Activated CD4-positive, alpha-beta T cell treated with anti-CD3 and anti-CD28 coated beads for 36 hours (primary cell): ENCODE results near the gene NTRK3. TPM values are rescaled to one million over a fixed set of nuclear protein-coding genes. Genes with fewer than 3 reads are reported as not detected.
A peak's percentile ranks its signal among the peaks of the same experiment; 100 is the strongest.

Source experiments
- ATAC-seq: fragments of 200-7000 bp; cut with Tn5 transposase; one replicate; pipeline ENCODE4 v1.10.0; 2021; ENCODE audit warnings: mild to moderate bottlenecking, moderate library complexity
- CTCF ChIA-PET: fragments of 350-600 bp; sonication (Branson Sonifier 250); formaldehyde crosslinking; loops from one replicate; lab custom pipeline; 2021; ENCODE audit warnings: antibody characterized with exemption; lab: Charles Lee
- POLR2A ChIA-PET: fragments of 350-600 bp; sonication (Branson Sonifier 250); formaldehyde crosslinking; loops from one replicate; lab custom pipeline; 2021; ENCODE audit warnings: antibody characterized with exemption, inconsistent platforms; lab: Charles Lee
- DNase-seq: peaks from one replicate; pipeline ENCODE4 v3.0.0-alpha.2; 2020
- H3K27ac Mint-ChIP-seq: one replicate; pipeline ENCODE4 v1.8.0; 2021; ENCODE audit warnings: mixed read lengths
- H3K27me3 Mint-ChIP-seq: one replicate; pipeline ENCODE4 v1.8.0; 2021; ENCODE audit warnings: mixed read lengths
- H3K36me3 Mint-ChIP-seq: one replicate; pipeline ENCODE4 v1.8.0; 2021; ENCODE audit warnings: low read depth, mixed read lengths
- H3K4me1 Mint-ChIP-seq: one replicate; pipeline ENCODE4 v1.8.0; 2021; ENCODE audit warnings: mixed read lengths
- H3K4me3 Mint-ChIP-seq: one replicate; pipeline ENCODE4 v1.8.0; 2021; ENCODE audit warnings: mild to moderate bottlenecking, moderate library complexity, mixed read lengths
- H3K9me3 Mint-ChIP-seq: one replicate; pipeline ENCODE4 v1.8.0; 2021; ENCODE audit warnings: low read depth, mixed read lengths
- intact Hi-C, 2 experiments: fragments of 100-400 bp; cut with DNase I in 1 of 2; cut with micrococcal nuclease in 1 of 2; formaldehyde crosslinking; loops; one replicate each; pipeline versions ENCODE4 v1.14.2 to v1.15.1; 2022 to 2024; cut with DNase I, micrococcal nuclease
- total RNA-seq, 2 experiments: library from RNA; stranded (reverse); gene quantifications; one replicate each; pipeline ENCODE4 v1.2.3, GENCODE V29; 2021

The NTRK3 gene
- total RNA-seq, 2 experiments from 2014 or later = 0.78 to 0.88 TPM

DNA sequence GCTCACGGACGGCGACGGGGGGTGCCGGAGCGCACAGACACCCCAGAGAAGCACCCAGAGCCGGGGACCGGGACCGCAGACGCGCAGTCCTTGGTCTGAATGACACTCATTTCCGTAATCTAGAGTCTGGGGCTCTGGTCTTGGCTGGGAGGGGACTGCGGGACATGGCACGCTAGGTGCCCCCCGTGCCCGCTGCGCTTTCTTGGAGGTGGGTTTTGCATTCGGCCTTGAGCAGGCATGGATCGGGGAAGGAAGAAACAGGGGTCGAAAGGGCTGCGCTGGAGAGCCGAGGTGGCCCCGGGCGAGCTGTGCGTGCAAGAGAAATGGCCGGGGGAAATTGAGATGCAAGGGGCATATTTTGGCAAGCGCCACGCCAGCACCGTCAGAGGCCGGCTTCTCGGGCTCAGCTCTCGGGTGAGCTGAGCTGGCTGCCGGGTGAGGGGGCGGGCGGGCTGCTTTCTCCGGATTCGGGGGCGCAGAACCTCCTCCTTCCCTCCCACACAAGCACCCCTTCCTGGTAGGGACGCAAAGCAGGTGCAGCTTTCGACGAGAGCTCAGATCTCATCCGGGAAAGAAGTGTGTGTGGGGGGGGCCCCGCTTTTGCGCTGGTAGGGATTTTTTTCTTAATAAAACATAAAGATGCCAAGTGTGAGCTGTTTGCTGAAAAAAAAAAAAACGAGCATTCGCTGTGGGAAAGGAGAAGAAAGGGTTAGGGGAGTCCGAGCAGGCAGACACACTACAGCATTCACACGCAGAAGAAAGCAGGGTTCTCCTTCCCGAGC is 963 bp upstream of the NTRK3 start:
- Mint-ChIP-seq H3K4me1 (peaks cover 23% of the 10 kb centered on the region), H3K36me3 (no peaks in the 10 kb centered on the region), H3K4me3 (peak overlapping the region; percentile 64), H3K9me3 (no peaks in the 10 kb centered on the region), H3K27ac (peak overlapping the region; percentile 44), H3K27me3 (peaks cover 53% of the 10 kb centered on the region)
- DNase-seq (peak; percentile 60), ATAC-seq (peak; percentile 61)
- POLR2A ChIA-PET = no interaction called here
- intact Hi-C loops = loop anchor here (5.0 kb wide), 2 partner anchors 75 to 195 kb away; no protein-coding TSS in a partner anchor
- CTCF ChIA-PET = interaction anchor here (0.5 kb wide), 1 partner anchor 537 kb away, joined by 3 read pairs; no protein-coding TSS in a partner anchor

DNA sequence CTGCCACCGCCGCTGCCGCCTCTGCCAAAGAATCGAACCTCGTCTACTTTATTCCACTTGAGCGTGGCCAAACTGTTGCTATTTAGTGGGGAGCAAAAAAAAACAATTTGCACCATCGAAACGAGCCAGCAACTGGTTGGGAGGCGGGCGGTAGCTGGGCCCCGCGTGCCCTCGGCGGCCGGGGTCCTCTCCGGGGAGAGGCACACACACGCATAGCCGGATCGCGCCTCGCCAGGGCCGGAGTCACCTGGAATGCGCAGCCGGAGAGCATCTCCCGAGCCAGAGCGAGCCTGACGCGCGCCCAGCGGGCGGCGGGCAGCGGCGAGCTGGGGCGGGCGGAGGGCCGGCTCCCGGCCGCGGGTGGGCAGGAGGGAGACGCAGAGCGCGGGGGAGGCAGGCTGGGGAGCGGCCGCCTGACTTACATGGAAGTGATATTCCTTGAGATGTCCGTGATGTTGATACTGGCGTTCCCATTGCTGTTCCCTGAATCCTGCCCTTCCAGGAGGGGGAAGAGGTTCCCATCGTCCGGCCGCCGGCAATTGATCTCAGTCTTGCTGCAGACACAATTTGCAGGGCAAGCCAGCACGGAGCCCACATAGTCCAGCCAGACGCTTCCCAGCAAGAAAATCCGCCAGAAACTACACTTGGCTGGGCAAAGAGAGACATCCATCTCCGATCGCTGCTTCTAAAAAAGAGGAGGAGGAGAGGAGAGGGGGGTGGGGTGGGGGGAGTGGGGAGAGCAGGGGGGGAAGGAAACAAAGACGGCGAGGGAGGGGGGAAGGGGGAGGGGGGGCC is 858 bp downstream of the NTRK3 start:
- Mint-ChIP-seq H3K27ac (no peak overlapping the region), H3K9me3 (no peaks in the 10 kb centered on the region), H3K4me1 (peaks cover 23% of the 10 kb centered on the region), H3K36me3 (no peaks in the 10 kb centered on the region), H3K4me3 (peak overlapping the region; percentile 44), H3K27me3 (peaks cover 49% of the 10 kb centered on the region)
- ChIA-PET POLR2A (no interaction called here), CTCF (interaction anchor here (0.6 to 1.2 kb wide), 2 partner anchors 11 to 44 kb away, joined by 3 to 4 read pairs; no protein-coding TSS in a partner anchor)
- intact Hi-C loops = loop anchor here (5.0 kb wide), 2 partner anchors 77 to 197 kb away; no protein-coding TSS in a partner anchor
- DNase-seq = peak; percentile 22
- no peak for ATAC-seq

GRCh38 chr15:88255087-88255483 is 1.5 kb downstream of the NTRK3 start:
- intact Hi-C loops = loop anchor here (5.0 kb wide), 2 partner anchors 77 to 197 kb away; no protein-coding TSS in a partner anchor
- peaks cover 49% of the 10 kb centered on the region for H3K27me3 Mint-ChIP-seq

GRCh38 chr15:88252441-88252840 is 4.1 kb downstream of the NTRK3 start:
- Mint-ChIP-seq H3K4me3 (no peak overlapping the region), H3K4me1 (peaks cover 17% of the 10 kb centered on the region), H3K27me3 (peaks cover 34% of the 10 kb centered on the region), H3K36me3 (no peaks in the 10 kb centered on the region), H3K27ac (no peak overlapping the region), H3K9me3 (no peaks in the 10 kb centered on the region)
- POLR2A ChIA-PET = no interaction called here
- DNase-seq (no peak), ATAC-seq (no peak)
- intact Hi-C loops = no loop called here
- CTCF ChIA-PET = interaction anchor here (2.8 kb wide), 1 partner anchor 8 kb away, joined by 14 read pairs; no protein-coding TSS in a partner anchor

More at GRCh38 chr15:88255087-88255483, 1.5 kb downstream of the NTRK3 start:
- H3K36me3 Mint-ChIP-seq = no peaks in the 10 kb centered on the region
- H3K4me3 Mint-ChIP-seq = peak overlapping the region; percentile 30
- CTCF ChIA-PET = interaction anchor here (0.6 to 1.2 kb wide), 2 partner anchors 11 to 45 kb away, joined by 3 to 4 read pairs; no protein-coding TSS in a partner anchor
- DNase-seq (peak; percentile 30), ATAC-seq (no peak)
- POLR2A ChIA-PET = no interaction called here
- no peaks in the 10 kb centered on the region for H3K9me3 Mint-ChIP-seq
- no peak overlapping the region for H3K27ac Mint-ChIP-seq
- peaks cover 23% of the 10 kb centered on the region for H3K4me1 Mint-ChIP-seq

- ChIA-PET CTCF (interaction anchor here (0.6 to 9.3 kb wide), 4 partner anchors 10 to 605 kb away, joined by 3 to 94 read pairs (median 4); no protein-coding TSS in a partner anchor), POLR2A (interaction anchor here (0.6 kb wide), 1 partner anchor 1955 kb away, joined by 5 read pairs; no protein-coding TSS in a partner anchor)
Observed at GRCh38 chr15:88250826-88251225, 5.7 kb downstream of the NTRK3 start.

DNA sequence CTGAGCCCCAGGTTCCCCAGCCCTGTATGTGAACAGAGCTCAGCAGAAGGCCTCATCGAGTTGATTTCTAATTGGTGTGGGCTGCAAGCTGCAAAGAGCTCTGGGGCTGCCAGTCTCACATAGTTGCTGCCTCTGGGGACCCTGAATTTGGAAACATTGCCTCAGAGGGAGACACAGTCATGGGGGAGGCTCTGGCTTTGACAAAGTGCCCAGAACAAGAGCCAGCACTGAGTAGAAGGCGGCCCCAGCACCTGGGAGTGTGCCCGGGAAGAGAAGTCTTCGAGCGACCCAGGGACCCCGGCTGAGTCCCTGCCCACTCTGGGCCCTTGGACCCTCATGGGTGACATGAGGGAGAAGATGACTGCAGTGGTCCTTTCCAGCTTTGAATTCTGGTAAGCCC is 7.3 kb downstream of the NTRK3 start:
- ATAC-seq (no peak), DNase-seq (no peak)
- Mint-ChIP-seq H3K4me3 (no peak overlapping the region), H3K4me1 (peaks cover 5% of the 10 kb centered on the region), H3K9me3 (no peaks in the 10 kb centered on the region), H3K27ac (no peak overlapping the region), H3K27me3 (peaks cover 15% of the 10 kb centered on the region), H3K36me3 (no peaks in the 10 kb centered on the region)
- ChIA-PET CTCF (interaction anchor here (1.3 to 9.3 kb wide), 5 partner anchors 8 to 203 kb away, joined by 5 to 94 read pairs (median 9); no protein-coding TSS in a partner anchor), POLR2A (no interaction called here)
- intact Hi-C loops = loop anchor here in 1 of 2 experiments (10.0 kb wide), 1 partner anchor 1334 kb away; no protein-coding TSS in a partner anchor

More at GRCh38 chr15:88250826-88251225, 5.7 kb downstream of the NTRK3 start:
- DNase-seq (no peak), ATAC-seq (no peak)
- Mint-ChIP-seq H3K4me1 (peaks cover 13% of the 10 kb centered on the region), H3K4me3 (no peak overlapping the region), H3K27ac (no peak overlapping the region), H3K9me3 (no peaks in the 10 kb centered on the region), H3K36me3 (no peaks in the 10 kb centered on the region), H3K27me3 (peaks cover 28% of the 10 kb centered on the region)
- intact Hi-C loops = no loop called here

GRCh38 chr15:88247914-88248313 is 8.6 kb downstream of the NTRK3 start:
- CTCF ChIA-PET = interaction anchor here (0.8 to 9.3 kb wide), 9 partner anchors 11 to 204 kb away, joined by 3 to 94 read pairs (median 6); no protein-coding TSS in a partner anchor
- intact Hi-C loops = loop anchor here in 1 of 2 experiments (10.0 kb wide), 1 partner anchor 1333 kb away; no protein-coding TSS in a partner anchor
- H3K27me3 Mint-ChIP-seq = peaks cover 6% of the 10 kb centered on the region
- POLR2A ChIA-PET = interaction anchor here (0.6 kb wide), 1 partner anchor 104 kb away, joined by 3 read pairs; no protein-coding TSS in a partner anchor
- no peaks in the 10 kb centered on the region for H3K9me3 Mint-ChIP-seq
- no peak overlapping the region for H3K4me3 Mint-ChIP-seq
- DNase-seq (no peak), ATAC-seq (no peak)
- H3K4me1 Mint-ChIP-seq = peaks cover 5% of the 10 kb centered on the region
- H3K36me3 Mint-ChIP-seq = no peaks in the 10 kb centered on the region
- no peak overlapping the region for H3K27ac Mint-ChIP-seq

DNA sequence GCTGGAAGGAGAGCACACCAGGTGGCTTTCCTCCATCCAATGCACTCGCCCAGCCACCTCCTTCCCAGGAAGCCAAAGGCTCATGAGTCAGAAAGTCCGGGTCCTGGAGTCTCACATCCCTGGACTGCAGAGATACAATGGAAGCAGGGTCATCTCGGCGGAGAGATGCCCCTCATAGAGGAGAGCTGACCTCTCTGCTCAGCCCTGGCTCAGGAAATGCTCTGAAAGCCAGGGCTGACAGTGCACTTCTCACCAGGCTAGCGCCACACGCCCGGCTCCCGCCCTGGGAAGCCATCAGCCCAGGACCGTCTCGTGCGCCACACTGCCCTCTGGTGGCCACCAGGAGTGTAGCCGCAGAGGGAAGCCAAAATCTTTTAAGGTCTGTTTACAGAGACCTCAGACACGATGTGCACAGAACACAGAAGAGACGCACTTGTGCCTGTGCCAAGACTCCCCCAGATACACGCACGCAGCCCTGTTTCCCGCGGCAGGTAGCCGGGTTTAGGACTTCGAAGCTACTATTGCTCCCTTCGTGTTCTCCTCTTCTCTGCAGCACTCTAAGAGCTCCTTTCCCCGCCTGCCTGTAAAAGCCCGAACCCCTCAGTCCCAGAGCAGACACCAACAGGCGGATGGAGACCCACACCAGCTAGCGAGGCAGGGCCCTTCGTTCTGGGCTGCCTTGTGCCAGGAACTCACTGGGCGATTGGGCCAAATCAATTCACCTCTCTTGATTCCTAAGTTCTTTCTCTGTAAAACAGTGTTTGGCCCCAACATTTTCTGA is 9.7 kb downstream of the NTRK3 start:
- Mint-ChIP-seq H3K36me3 (no peaks in the 10 kb centered on the region), H3K27ac (no peak overlapping the region), H3K4me3 (no peak overlapping the region), H3K27me3 (peaks cover 2% of the 10 kb centered on the region), H3K9me3 (no peaks in the 10 kb centered on the region), H3K4me1 (peaks cover 5% of the 10 kb centered on the region)
- POLR2A ChIA-PET = no interaction called here
- ATAC-seq (peak; percentile 92), DNase-seq (peak; percentile 82)
- intact Hi-C loops = loop anchor here in 1 of 2 experiments (10.0 kb wide), 1 partner anchor 1332 kb away; no protein-coding TSS in a partner anchor
- CTCF ChIA-PET = interaction anchor here (0.6 to 9.3 kb wide), 10 partner anchors 13 to 297 kb away, joined by 3 to 94 read pairs (median 3); no protein-coding TSS in a partner anchor

- ChIA-PET CTCF (interaction anchor here (0.6 to 9.3 kb wide), 13 partner anchors 9 to 298 kb away, joined by 3 to 94 read pairs (median 3); no protein-coding TSS in a partner anchor), POLR2A (no interaction called here)
- H3K4me3 Mint-ChIP-seq = no peak overlapping the region
- no peaks in the 10 kb centered on the region for H3K9me3 Mint-ChIP-seq
- ATAC-seq = no peak
- DNase-seq = no peak
- H3K4me1 Mint-ChIP-seq = peaks cover 5% of the 10 kb centered on the region
- no peak overlapping the region for H3K27ac Mint-ChIP-seq
- H3K36me3 Mint-ChIP-seq = no peaks in the 10 kb centered on the region
- peaks cover 2% of the 10 kb centered on the region for H3K27me3 Mint-ChIP-seq
- intact Hi-C loops = loop anchor here in 1 of 2 experiments (10.0 kb wide), 1 partner anchor 1331 kb away; no protein-coding TSS in a partner anchor
Observed at GRCh38 chr15:88246081-88246480, 10.5 kb downstream of the NTRK3 start.
